Parathyroid adenoma (tissue), 2 donors: ENCODE measurements around the gene COLEC12.

Source experiments
- H2AFZ ChIP-seq: fragments of 300-600 bp; sonication (generic); one replicate; pipeline ENCODE4 v1.7.0; 2017; ENCODE audit warnings: antibody characterized with exemption, mild to moderate bottlenecking
- H3K27ac ChIP-seq: fragments of 300-600 bp; sonication (generic); one replicate; pipeline ENCODE4 v1.7.0; 2017
- H3K27me3 ChIP-seq: fragments of 300-600 bp; sonication (generic); one replicate; pipeline ENCODE4 v1.7.0; 2017; ENCODE audit warnings: low read length; ENCODE audit not compliant: control insufficient read depth, insufficient read depth
- H3K36me3 ChIP-seq: fragments of 300-600 bp; sonication (generic); one replicate; pipeline ENCODE4 v1.7.0; 2017; ENCODE audit warnings: low read length; ENCODE audit not compliant: control insufficient read depth, insufficient read depth
- H3K4me1 ChIP-seq: fragments of 300-600 bp; sonication (generic); one replicate; pipeline ENCODE4 v1.7.0; 2017; ENCODE audit warnings: control low read depth
- H3K4me2 ChIP-seq: fragments of 300-600 bp; sonication (generic); one replicate; pipeline ENCODE4 v1.7.0; 2017; ENCODE audit warnings: low read length
- H3K4me3 ChIP-seq: fragments of 300-600 bp; sonication (generic); one replicate; pipeline ENCODE4 v1.7.0; 2017; ENCODE audit warnings: low read depth, low read length
- H3K79me2 ChIP-seq: fragments of 300-600 bp; sonication (generic); one replicate; pipeline ENCODE4 v1.7.0; 2017; ENCODE audit warnings: control low read depth
- H3K9ac ChIP-seq: fragments of 300-600 bp; sonication (generic); one replicate; pipeline ENCODE4 v1.7.0; 2017; ENCODE audit warnings: mild to moderate bottlenecking
- H3K9me3 ChIP-seq: fragments of 300-600 bp; sonication (generic); one replicate; pipeline ENCODE4 v1.7.0; 2017; ENCODE audit warnings: low read length; ENCODE audit not compliant: control insufficient read depth
- CTCF ChIP-seq: fragments of 300-600 bp; sonication (generic); IDR thresholded peaks from one replicate; pipeline ENCODE4 v1.7.0; 2017; ENCODE audit warnings: antibody characterized with exemption, mild to moderate bottlenecking
- donor health status: primary hyperparathyroidism.

Gene COLEC12

GRCh38 chr18:378079-378478, 122.4 kb downstream of the COLEC12 start:
- Histone ChIP-seq H3K4me2 (no peak overlapping the region), H3K36me3 (no peaks in the 10 kb centered on the region)

GRCh38 chr18:377088-377487, 123.4 kb downstream of the COLEC12 start:
- Histone ChIP-seq H3K27ac (no peak overlapping the region), H3K9me3 (no peaks in the 10 kb centered on the region), H3K4me2 (no peak overlapping the region), H3K79me2 (no peaks in the 10 kb centered on the region), H3K4me1 (no peaks in the 10 kb centered on the region), H2AFZ (no peak overlapping the region), H3K9ac (no peak overlapping the region), H3K36me3 (no peaks in the 10 kb centered on the region), H3K4me3 (no peak overlapping the region), H3K27me3 (no peaks in the 10 kb centered on the region)
- TF ChIP-seq CTCF: no peak

More at GRCh38 chr18:378079-378478, 122.4 kb downstream of the COLEC12 start:
- no peaks in the 10 kb centered on the region for H3K79me2 ChIP-seq
- H3K4me1 ChIP-seq: no peaks in the 10 kb centered on the region
- no peak overlapping the region for H3K4me3 ChIP-seq
- no peak overlapping the region for H3K27ac ChIP-seq
- no peak overlapping the region for H3K9ac ChIP-seq
- H3K9me3 ChIP-seq: no peaks in the 10 kb centered on the region
- TF ChIP-seq CTCF: no peak
- H3K27me3 ChIP-seq: no peaks in the 10 kb centered on the region
- no peak overlapping the region for H2AFZ ChIP-seq

GRCh38 chr18:376311-376710, 124.2 kb downstream of the COLEC12 start:
- Histone ChIP-seq H3K4me1 (no peaks in the 10 kb centered on the region), H2AFZ (no peak overlapping the region), H3K4me2 (no peak overlapping the region), H3K4me3 (no peak overlapping the region), H3K9me3 (no peaks in the 10 kb centered on the region), H3K9ac (no peak overlapping the region), H3K36me3 (no peaks in the 10 kb centered on the region), H3K79me2 (no peaks in the 10 kb centered on the region), H3K27ac (no peak overlapping the region), H3K27me3 (no peaks in the 10 kb centered on the region)
- no peak for TF ChIP-seq CTCF

GRCh38 chr18:374721-375168, 125.8 kb downstream of the COLEC12 start:
- no peak overlapping the region for H3K4me3 ChIP-seq
- H3K27me3 ChIP-seq: no peaks in the 10 kb centered on the region
- H2AFZ ChIP-seq: no peak overlapping the region
- no peaks in the 10 kb centered on the region for H3K9me3 ChIP-seq
- no peak overlapping the region for H3K9ac ChIP-seq
- no peaks in the 10 kb centered on the region for H3K36me3 ChIP-seq
- no peak overlapping the region for H3K4me2 ChIP-seq
- no peaks in the 10 kb centered on the region for H3K79me2 ChIP-seq
- no peaks in the 10 kb centered on the region for H3K4me1 ChIP-seq
- no peak for TF ChIP-seq CTCF
- no peak overlapping the region for H3K27ac ChIP-seq

GRCh38 chr18:373780-374179, 126.7 kb downstream of the COLEC12 start:
- Histone ChIP-seq H3K4me2 (no peak overlapping the region), H3K9ac (no peak overlapping the region), H2AFZ (no peak overlapping the region), H3K27me3 (no peaks in the 10 kb centered on the region), H3K79me2 (no peaks in the 10 kb centered on the region), H3K4me3 (no peak overlapping the region), H3K27ac (no peak overlapping the region), H3K9me3 (no peaks in the 10 kb centered on the region), H3K4me1 (no peaks in the 10 kb centered on the region), H3K36me3 (no peaks in the 10 kb centered on the region)
- no peak for TF ChIP-seq CTCF
